GM20431 (cell line): ENCODE measurements around the gene DEAF1.
"Not testable (repeated sequence)": the region's sequence is repeated elsewhere in the genome, so short reads cannot be mapped to it uniquely, and the experiment has no call there.

Experiments
- in situ Hi-C: fragments of 300-500 bp; cut with MseI, MboI; formaldehyde crosslinking; loops from one replicate; pipeline ENCODE4 v1.15.0; 2020; ENCODE audit warnings: low sequenced_read_pairs; ENCODE audit not compliant: unreplicated experiment

DEAF1 gene, protein sequence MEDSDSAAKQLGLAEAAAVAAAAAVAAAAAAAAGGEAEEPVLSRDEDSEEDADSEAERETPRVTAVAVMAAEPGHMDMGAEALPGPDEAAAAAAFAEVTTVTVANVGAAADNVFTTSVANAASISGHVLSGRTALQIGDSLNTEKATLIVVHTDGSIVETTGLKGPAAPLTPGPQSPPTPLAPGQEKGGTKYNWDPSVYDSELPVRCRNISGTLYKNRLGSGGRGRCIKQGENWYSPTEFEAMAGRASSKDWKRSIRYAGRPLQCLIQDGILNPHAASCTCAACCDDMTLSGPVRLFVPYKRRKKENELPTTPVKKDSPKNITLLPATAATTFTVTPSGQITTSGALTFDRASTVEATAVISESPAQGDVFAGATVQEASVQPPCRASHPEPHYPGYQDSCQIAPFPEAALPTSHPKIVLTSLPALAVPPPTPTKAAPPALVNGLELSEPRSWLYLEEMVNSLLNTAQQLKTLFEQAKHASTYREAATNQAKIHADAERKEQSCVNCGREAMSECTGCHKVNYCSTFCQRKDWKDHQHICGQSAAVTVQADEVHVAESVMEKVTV

DNA sequence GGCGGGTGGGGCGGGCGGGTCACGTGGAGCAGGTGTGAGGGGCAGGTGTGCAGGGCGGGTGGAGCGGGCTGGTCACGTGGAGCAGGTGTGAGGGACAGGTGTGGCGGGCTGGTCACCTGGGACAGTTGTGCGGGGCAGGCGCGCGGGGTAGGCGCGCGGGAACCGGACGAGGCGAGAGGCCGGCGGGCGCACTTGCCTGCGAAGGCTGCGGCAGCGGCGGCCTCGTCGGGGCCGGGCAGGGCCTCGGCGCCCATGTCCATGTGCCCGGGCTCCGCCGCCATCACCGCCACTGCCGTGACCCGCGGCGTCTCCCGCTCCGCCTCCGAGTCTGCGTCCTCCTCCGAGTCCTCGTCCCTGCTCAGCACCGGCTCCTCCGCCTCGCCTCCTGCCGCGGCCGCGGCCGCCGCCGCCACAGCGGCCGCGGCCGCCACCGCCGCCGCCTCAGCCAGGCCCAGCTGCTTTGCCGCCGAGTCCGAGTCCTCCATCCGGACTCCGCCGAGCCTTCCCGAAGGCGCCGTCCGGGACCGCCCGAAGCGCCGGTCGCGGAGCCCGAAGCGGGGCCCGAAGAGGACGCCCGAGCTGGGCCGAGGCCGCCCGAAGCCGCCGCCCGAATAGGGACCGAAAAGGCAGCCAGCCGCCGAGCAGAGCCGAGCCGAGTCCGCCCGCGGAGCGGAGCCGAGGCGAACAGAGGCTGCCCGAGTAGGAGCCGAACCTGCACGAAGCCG is at the start of gene DEAF1:
Gene DEAF1 (minus strand): TSS at position 660 of the 725 bp plus-strand sequence. CDS start 175 bp downstream, at position 485.
- in situ Hi-C loops: no loop called here

DNA sequence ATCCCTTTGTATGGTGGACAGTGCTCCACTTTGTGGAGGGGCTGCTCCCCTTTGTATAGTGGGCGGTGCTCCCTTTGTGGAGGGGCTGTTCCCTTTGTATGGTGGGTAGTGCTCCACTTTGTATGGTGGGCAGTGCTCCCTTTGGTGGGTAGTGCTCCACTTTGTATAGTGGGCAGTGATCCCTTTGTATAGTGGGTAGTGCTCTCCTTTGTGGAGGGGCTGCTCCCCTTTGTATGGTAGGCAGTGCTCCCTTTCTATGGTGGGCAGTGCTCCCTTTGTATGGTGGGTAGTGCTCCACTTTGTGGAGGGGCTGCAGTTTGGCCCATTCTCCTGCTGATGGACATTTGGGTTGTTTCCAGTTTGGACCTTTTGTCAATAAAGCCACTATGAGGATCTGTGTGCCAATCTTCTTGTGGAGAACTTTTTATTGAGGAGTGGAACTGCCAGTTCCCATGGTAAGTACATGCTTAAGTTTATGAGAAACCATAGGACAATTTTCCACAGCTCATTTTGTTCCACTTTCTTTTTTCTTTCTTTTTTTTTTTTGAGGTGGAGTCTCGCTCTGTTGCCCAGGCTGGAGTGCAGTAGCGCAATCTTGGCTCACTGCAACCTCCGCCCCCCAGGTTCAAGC is 47.7 kb upstream of the DEAF1 start:
- in situ Hi-C loops: no loop called here

DNA sequence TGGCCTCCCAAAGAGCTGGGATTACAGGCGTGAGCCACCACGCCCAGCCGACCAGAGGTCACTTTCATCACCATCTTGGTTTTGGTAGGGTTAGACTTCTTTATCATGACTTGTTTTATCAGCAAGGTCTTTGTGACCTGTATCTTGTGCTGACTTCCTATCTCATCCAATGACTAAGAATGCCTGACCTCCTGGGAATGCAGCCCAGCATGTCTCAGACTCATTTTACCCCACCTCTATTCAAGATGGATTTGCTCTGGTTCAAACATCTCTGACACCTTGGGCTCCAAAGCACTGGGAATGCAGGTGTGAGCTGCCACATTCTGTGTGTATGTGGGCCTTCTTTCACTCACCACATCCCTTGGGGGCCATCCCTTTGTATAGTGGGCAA is 47.1 kb upstream of the DEAF1 start:
- in situ Hi-C loops: no loop called here

DNA sequence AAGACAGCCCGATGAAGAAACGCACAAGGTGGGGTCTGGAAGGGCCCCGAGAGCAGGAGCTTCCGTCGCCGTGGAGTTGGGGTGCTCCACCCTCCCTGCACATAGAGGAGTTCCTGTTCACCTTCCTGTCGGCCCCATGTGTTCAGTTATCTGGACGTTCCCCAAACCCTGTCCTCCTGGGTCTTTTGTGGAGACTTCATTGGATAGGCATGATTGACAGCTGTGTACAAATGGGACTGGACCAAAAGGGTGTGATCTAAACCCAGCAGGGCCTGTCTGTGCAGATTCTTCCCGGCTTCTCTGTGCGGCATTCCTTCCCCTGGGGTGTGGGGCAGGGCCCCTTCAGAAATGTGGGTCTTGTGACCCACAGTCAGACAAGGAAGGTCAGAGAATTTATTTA is 42.9 kb upstream of the DEAF1 start:
- in situ Hi-C loops: not testable (repeated sequence)

DNA sequence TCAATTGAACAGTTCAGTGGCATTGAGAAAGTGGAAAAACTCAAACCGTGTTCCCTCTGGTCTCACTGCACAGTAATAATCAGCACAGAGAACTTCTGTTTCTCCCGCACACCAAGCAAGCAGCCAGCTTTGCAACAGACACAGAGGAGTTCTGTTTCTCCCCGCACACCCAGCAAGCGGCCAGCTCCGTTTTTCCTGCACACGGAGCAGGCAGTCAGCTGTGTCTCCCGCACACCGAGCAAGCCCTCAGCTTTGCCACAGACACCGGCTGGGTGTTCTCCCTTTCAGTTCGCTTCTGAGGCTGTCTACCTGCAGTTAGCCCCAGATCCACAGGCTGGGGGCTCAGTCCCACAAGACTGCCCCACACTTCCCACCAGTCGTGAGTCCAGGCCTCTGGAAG is 42.3 kb upstream of the DEAF1 start:
- in situ Hi-C loops: no loop called here

DNA sequence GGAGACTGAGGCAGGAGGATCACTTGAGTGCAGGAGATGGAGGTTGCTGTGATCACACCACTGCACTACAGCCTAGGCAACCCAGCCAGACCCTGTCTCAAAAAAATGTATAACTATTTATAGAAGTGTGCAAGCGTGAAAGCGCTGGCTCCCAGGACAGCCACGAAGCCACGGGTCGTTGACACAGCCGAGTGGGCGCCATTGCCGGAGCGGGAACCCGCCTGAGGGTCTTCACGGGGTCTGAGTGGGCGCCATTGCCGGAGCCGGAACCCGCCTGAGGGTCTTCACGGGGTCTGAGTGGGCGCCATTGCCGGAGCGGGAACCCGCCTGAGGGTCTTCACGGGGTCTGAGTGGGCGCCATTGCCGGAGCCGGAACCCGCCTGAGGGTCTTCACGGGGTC is 39.5 kb upstream of the DEAF1 start:
- in situ Hi-C loops: not testable (repeated sequence)

DNA sequence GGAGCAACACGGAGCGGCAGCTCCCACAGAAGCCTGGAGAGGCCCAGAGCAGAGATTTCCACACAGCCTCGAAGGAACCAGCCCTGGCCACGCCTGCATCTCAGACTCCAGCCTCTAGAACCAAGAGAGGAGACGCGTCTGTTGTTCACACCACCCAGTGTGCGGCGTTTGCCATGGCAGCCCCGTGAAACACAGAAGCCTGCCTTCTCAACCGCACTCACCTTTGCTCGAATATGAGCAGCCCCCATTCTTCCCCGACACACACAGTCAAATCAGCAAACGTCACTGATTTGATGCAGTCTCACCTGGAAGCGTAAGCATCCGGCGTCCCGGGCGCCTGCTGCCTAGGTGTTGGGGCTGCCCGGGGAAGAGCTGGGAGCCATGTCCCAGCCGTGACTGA is 38.0 kb upstream of the DEAF1 start:
- in situ Hi-C loops: no loop called here

DNA sequence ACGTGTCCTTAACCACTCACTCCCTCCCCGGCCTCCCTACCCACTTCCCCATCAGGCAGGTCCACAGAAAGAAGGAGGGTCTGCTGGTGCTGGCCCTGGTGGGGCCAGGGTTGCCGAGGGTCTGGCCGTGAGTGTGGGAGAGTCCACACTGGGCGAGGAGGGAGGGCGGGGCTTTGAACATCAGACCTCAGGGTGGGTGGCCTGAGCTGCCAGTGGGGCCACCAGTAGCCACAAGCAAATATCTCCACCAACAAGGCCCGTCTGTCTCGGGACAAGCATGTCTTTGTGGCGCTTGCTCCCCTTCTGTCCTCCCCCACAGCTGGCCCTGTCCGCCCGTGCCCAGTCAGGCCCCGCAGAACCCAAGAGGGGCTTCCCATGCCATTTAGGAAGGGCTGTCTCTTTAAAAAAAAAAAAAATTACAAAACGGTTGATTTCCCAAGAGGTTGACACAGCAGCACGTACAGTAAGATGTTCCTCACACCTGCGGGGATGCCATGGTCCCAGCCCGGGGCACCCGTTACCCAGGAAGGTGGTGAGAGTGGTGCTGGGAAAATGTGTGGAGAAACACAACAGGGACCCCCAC is 34.6 kb upstream of the DEAF1 start:
- in situ Hi-C loops: loop anchor here (10.0 kb wide), 1 partner anchor 175 kb away; no protein-coding TSS in a partner anchor

DNA sequence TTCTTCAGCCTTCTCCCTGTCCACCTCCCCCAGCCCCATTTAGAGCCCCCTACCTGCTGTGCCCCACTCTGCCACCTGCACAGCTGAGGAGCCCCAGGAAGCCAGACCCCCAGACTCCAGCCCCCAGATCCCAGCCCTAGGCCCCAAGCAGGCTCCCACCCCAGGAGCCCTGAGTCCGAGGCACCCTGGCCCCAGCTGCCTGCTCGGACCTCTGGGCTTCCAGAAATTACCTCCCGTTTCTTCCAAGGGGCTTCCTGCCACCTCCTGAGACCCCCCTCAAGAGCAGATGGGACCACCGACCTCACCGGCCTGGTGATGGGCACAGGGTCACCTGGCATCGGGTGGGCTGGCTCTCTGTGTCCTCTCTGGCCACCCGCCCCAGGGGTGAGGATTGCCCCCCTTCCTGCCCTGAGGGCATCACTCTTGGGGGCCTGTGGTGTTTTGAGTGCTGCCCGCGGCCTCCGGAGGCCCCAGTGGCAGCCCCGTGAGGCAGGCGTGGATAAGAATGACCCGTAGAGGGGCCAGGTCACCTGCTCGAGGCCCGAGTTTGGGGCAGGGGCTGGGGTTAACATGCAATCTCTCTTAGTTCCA is 34.0 kb upstream of the DEAF1 start:
- in situ Hi-C loops: loop anchor here (10.0 kb wide), 1 partner anchor 174 kb away; no protein-coding TSS in a partner anchor

DNA sequence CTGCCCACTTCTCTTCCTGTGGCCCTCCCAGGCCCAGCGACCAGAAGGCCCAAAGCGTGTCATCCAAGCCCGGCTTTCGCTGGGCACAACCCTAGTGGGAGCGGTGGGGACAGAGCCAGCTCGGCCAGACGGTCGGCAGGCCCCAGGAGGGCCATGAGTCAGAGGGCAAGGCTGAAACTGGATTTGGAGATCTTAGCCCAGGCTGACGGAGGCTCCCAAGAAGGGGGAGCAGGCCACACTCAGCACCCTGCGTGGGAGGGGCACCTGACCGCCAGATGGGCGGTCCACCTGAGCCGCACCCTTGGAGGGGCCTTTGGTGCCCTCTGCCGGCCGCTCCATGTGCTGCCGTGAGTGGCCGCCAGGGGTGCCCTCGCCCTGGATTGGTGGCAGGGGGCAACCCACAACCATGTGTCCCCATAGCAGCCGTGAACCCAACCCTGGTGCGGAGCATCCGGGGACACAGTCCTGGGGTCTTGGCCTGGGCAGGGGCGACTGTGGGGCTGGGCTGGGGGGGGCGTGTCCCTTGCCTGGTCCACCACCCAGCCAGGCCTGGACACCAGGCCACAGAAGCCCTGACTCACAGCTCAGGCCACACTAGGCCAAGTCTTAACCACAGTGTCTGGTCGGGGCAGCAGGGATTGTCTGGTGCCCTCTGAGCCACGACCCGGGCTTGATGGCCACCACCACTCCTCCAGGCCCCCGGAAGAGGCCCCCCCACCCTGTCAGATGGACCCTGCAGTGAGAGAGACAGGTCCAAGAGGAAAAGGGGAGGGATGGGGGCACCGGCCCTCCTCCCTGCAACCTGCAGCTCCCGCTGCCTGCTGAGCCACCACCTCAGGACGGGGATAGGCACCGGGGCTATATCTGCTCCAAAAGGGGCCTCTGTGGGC is 33.1 kb upstream of the DEAF1 start:
- in situ Hi-C loops: loop anchor here (10.0 kb wide), 1 partner anchor 173 kb away; no protein-coding TSS in a partner anchor

DNA sequence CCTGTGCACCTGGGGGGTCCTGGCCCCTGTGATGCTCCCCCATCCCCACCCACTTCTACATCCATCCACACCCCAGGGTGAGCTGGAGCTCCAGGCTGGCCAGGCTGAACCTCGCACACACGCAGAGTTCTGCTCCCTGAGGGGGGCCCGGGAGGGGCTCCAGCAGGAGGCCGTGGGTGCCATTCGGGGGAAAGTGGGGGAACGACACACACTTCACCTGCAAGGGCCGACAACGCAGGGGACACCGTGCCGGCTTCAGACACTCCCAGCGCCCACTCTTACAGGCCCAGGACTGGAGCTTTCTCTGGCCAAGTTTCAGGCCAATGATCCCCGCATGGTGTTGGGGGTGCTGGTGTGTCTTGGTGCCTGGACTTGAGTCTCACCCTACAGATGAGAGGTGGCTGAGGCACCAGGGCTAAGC is 32.3 kb upstream of the DEAF1 start:
- in situ Hi-C loops: loop anchor here (10.0 kb wide), 1 partner anchor 172 kb away; no protein-coding TSS in a partner anchor

DNA sequence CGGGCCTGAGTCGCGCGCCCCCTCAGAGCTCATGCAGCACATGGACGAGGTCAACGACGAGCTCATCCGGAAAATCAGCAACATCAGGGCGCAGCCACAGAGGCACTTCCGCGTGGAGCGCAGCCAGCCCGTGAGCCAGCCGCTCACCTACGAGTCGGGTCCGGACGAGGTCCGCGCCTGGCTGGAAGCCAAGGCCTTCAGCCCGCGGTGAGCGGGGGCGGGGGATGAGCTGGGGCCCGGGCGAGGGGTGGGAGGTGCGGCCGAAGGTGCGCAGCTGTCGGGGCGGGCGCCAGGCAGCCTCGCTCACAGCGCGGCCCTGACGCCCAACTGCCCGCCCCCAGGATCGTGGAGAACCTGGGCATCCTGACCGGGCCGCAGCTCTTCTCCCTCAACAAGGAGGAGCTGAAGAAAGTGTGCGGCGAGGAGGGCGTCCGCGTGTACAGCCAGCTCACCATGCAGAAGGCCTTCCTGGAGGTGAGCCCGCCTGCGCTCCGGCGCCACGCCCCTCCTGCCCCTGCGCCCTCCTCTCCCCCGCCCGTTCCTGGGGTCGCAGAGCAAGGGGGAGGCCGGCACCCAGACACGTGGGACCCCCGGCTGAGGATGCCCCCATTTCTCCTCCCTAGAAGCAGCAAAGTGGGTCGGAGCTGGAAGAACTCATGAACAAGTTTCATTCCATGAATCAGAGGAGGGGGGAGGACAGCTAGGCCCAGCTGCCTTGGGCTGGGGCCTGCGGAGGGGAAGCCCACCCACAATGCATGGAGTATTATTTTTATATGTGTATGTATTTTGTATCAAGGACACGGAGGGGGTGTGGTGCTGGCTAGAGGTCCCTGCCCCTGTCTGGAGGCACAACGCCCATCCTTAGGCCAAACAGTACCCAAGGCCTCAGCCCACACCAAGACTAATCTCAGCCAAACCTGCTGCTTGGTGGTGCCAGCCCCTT is 31.5 kb upstream of the DEAF1 start:
- in situ Hi-C loops: loop anchor here (10.0 kb wide), 1 partner anchor 172 kb away; no protein-coding TSS in a partner anchor

DNA sequence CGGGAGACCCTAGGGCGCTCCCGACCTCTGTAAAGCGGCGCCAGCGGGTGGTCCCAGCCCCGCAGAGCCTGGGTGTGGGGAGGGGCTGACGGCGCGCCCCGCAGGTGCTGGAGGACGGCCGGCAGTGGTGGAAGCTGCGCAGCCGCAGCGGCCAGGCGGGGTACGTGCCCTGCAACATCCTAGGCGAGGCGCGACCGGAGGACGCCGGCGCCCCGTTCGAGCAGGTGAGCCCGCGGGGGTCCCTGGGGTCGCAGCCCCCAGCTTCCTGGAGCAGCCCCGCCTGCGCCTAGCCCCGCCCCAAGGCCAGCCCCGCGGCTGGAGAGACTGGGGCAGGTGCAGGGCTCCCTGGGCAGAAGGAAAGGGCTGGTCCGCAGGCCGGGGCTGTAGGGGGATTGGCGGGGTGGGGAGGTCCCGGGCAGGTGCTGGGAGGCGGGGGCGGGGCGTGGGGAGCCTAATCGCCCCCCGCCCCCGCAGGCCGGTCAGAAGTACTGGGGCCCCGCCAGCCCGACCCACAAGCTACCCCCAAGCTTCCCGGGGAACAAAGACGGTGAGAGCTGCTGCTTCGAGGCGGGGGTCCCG is 30.7 kb upstream of the DEAF1 start:
- in situ Hi-C loops: loop anchor here (10.0 kb wide), 1 partner anchor 171 kb away; no protein-coding TSS in a partner anchor

DNA sequence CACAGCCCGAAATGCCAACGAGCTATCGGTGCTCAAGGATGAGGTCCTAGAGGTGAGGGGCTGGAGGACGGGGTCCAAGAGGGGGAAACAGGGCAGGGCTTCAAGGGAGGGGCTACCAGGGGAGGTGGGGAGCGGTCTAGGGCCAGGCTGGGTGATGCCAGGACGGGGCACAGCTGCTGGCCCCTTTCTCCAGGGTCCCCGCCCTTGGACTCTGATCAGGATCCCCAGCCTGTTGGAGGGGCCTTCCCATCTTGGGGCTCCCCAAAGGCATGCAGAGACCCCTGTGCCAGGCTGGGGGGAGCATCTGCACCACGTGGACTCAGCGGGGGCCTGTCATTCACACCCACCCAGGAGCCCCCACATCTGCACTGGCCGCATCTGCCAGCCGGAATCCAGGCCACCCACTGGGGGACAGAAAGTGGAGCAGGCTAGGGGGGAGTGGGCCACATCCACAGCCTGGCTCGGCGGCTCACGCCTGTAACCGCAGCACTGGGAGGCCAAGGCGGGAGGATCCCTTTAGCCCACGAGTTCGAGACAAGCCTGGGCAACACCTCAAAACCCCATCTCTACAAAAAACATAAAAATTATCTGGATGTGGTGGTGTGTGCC is 29.9 kb upstream of the DEAF1 start:
- in situ Hi-C loops: loop anchor here (10.0 kb wide), 1 partner anchor 170 kb away; no protein-coding TSS in a partner anchor

DNA sequence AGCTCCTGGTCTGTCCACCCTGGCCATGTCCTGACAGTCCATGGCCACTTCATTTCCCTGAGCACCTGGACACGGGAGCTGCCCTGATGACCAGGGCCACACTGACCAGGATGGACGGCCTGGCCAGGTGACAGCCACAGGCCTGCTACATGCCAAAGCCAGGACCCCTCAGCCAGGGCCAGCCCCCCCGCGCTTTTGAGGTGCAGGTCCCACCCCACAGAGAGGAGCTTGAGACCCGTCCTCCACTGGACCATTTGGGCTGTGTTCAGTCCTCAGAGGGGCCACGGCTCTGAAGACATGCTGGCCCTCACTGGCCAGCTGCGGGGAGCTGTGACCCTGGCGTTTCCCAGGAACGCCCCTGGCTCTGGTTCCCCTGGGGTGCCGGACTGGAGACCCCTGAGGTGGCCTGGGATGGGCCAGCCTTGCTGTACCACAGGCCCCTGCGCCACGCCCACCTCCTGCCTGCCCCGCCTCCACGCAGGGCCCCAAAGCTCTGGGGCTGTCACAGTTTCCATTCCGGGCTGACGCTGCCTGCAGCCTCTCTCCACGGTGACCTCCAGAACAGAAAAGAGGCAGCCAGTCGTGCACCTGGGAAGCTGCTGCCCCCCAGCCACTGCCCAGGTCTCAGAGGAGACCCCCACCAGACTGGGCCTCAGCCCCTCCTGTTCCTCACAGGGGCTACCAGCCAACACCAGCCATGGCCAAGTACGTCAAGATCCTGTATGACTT is 29.2 kb upstream of the DEAF1 start:
- in situ Hi-C loops: loop anchor here (10.0 kb wide), 1 partner anchor 169 kb away; no protein-coding TSS in a partner anchor
